HEK293 (cell line): ENCODE measurements around the gene CINP.

ENCODE experiments used
- CTCF ChIA-PET: fragments of 350-600 bp; formaldehyde crosslinking; extraction: SDS; loops from one replicate; lab custom pipeline; 2021; ENCODE audit warnings: antibody characterized with exemption; lab: Yijun Ruan, JAX
- POLR2A ChIA-PET: fragments of 300-600 bp; formaldehyde crosslinking; extraction: SDS; loops from one replicate; lab custom pipeline; 2020; ENCODE audit warnings: antibody characterized with exemption, inconsistent platforms; lab: Yijun Ruan, JAX
- H3K27ac ChIP-seq: fragments of 200-500 bp; sonication (Bioruptor generic); 2 replicates; pipeline ENCODE4 v1.5.1; 2014; ENCODE audit warnings: low read depth, low read length, control low read depth, inconsistent platforms; ENCODE audit errors: extremely low read depth
- H3K36me3 ChIP-seq, 2 experiments: fragments of 200-500 bp in 1 of 2; sonication (Bioruptor generic) in 1 of 2; 1 replicate in 1 of 2; 2 replicates in 1 of 2; pipeline ENCODE4 v1.5.1; 2014 to 2017; ENCODE audit warnings: inconsistent platforms in 2 of 2, low read length in 2 of 2; ENCODE audit not compliant: control insufficient read depth in 2 of 2, insufficient read depth in 1 of 2
- H3K4me1 ChIP-seq: fragments of 200-500 bp; sonication (Bioruptor generic); 2 replicates; pipeline ENCODE4 v1.5.1; 2014; ENCODE audit warnings: mild to moderate bottlenecking, low read length, inconsistent platforms; ENCODE audit not compliant: control insufficient read depth, insufficient read depth
- H3K4me3 ChIP-seq: 2 replicates; pipeline ENCODE4 v1.5.1; 2011; ENCODE audit warnings: low read depth, mild to moderate bottlenecking, control low read depth, low read length, moderate library complexity
- H3K9me3 ChIP-seq: fragments of 200-500 bp; sonication (Bioruptor generic); 2 replicates; pipeline ENCODE4 v1.5.1; 2014; ENCODE audit warnings: low read depth, low read length, inconsistent platforms; ENCODE audit not compliant: control insufficient read depth, insufficient read depth
- HOXC10 ChIP-seq: sonication (generic); formaldehyde crosslinking; IDR thresholded peaks from 2 replicates; pipeline ENCODE4 v1.8.1; 2023; ENCODE audit warnings: mild to moderate bottlenecking, missing genetic modification reagents
- MYNN ChIP-seq: fragments of 450-650 bp; formaldehyde crosslinking; IDR thresholded peaks from 2 replicates; pipeline ENCODE4 v1.5.1; 2016; ENCODE audit warnings: missing biosample characterization, missing genetic modification characterization, borderline replicate concordance
- PBX3 ChIP-seq: sonication (generic); formaldehyde crosslinking; IDR thresholded peaks from 2 replicates; pipeline ENCODE4 v1.8.1; 2022; ENCODE audit warnings: mild to moderate bottlenecking, moderate library complexity, missing genetic modification reagents
- PRDM6 ChIP-seq: fragments of 450-650 bp; formaldehyde crosslinking; IDR thresholded peaks from 2 replicates; pipeline ENCODE4 v1.5.1; 2017; ENCODE audit warnings: missing biosample characterization, missing genetic modification characterization
- TCF7L2 ChIP-seq: IDR thresholded peaks from 2 replicates; pipeline ENCODE4 v1.6.1; 2011; ENCODE audit warnings: low read depth, mild to moderate bottlenecking, inconsistent platforms, low read length, moderate library complexity, borderline replicate concordance
- ZBTB11 ChIP-seq: fragments of 450-650 bp; formaldehyde crosslinking; conservative IDR thresholded peaks from 2 replicates; pipeline ENCODE4 v1.5.1; 2016; ENCODE audit warnings: low read depth, missing biosample characterization, missing genetic modification characterization
- ZBTB17 ChIP-seq: fragments of 450-650 bp; formaldehyde crosslinking; IDR thresholded peaks from 2 replicates; pipeline ENCODE4 v1.5.1; 2016; ENCODE audit warnings: missing biosample characterization, missing genetic modification characterization
- ZBTB21 ChIP-seq: fragments of 450-650 bp; formaldehyde crosslinking; IDR thresholded peaks from 2 replicates; pipeline ENCODE4 v1.5.1; 2017; ENCODE audit warnings: missing biosample characterization, missing genetic modification characterization
- ZFP69B ChIP-seq: fragments of 450-650 bp; formaldehyde crosslinking; IDR thresholded peaks from 2 replicates; pipeline ENCODE4 v1.5.1; 2016; ENCODE audit warnings: missing biosample characterization, missing genetic modification characterization
- ZNF112 ChIP-seq: fragments of 450-650 bp; formaldehyde crosslinking; IDR thresholded peaks from 2 replicates; pipeline ENCODE4 v1.5.0; 2017; ENCODE audit warnings: missing biosample characterization, missing genetic modification characterization
- ZNF138 ChIP-seq: fragments of 450-650 bp; formaldehyde crosslinking; IDR thresholded peaks from 2 replicates; pipeline ENCODE4 v1.5.1; 2016; ENCODE audit warnings: missing biosample characterization, missing genetic modification characterization, borderline replicate concordance
- ZNF16 ChIP-seq: fragments of 450-650 bp; formaldehyde crosslinking; IDR thresholded peaks from 2 replicates; pipeline ENCODE4 v1.5.1; 2016; ENCODE audit warnings: low read depth, missing biosample characterization, missing genetic modification characterization
- ZNF175 ChIP-seq: fragments of 450-650 bp; formaldehyde crosslinking; IDR thresholded peaks from 2 replicates; pipeline ENCODE4 v1.5.1; 2016; ENCODE audit warnings: missing biosample characterization, missing genetic modification characterization
- ZNF202 ChIP-seq: fragments of 450-650 bp; formaldehyde crosslinking; IDR thresholded peaks from 2 replicates; pipeline ENCODE4 v1.5.1; 2016; ENCODE audit warnings: missing biosample characterization, missing genetic modification characterization, borderline replicate concordance
- ZNF211 ChIP-seq: fragments of 450-650 bp; formaldehyde crosslinking; IDR thresholded peaks from 2 replicates; pipeline ENCODE4 v1.5.1; 2016; ENCODE audit warnings: low read depth, missing biosample characterization, missing genetic modification characterization
- ZNF214 ChIP-seq: fragments of 450-650 bp; formaldehyde crosslinking; IDR thresholded peaks from 2 replicates; pipeline ENCODE4 v1.5.1; 2017; ENCODE audit warnings: missing biosample characterization, mild to moderate bottlenecking, missing genetic modification characterization, borderline replicate concordance
- ZNF266 ChIP-seq: fragments of 450-650 bp; formaldehyde crosslinking; IDR thresholded peaks from 2 replicates; pipeline ENCODE4 v1.5.1; 2016; ENCODE audit warnings: missing biosample characterization, missing genetic modification characterization, low read depth
- ZNF335 ChIP-seq: fragments of 450-650 bp; formaldehyde crosslinking; conservative IDR thresholded peaks from 2 replicates; pipeline ENCODE4 v1.5.1; 2016; ENCODE audit warnings: missing biosample characterization, missing genetic modification characterization
- ZNF398 ChIP-seq: fragments of 450-650 bp; formaldehyde crosslinking; IDR thresholded peaks from 2 replicates; pipeline ENCODE4 v1.5.1; 2017; ENCODE audit warnings: missing biosample characterization, missing genetic modification characterization
- ZNF404 ChIP-seq: fragments of 450-650 bp; formaldehyde crosslinking; IDR thresholded peaks from 2 replicates; pipeline ENCODE4 v1.5.1; 2017; ENCODE audit warnings: missing biosample characterization, missing genetic modification characterization
- ZNF530 ChIP-seq: fragments of 450-650 bp; formaldehyde crosslinking; IDR thresholded peaks from 2 replicates; pipeline ENCODE4 v1.5.1; 2016; ENCODE audit warnings: low read depth, missing biosample characterization, missing genetic modification characterization
- ZNF600 ChIP-seq: fragments of 450-650 bp; formaldehyde crosslinking; IDR thresholded peaks from 2 replicates; pipeline ENCODE4 v1.5.1; 2016; ENCODE audit warnings: missing biosample characterization, missing genetic modification characterization
- ZNF645 ChIP-seq: fragments of 450-650 bp; formaldehyde crosslinking; IDR thresholded peaks from 2 replicates; pipeline ENCODE4; 2016; ENCODE audit warnings: missing biosample characterization, missing genetic modification characterization
- ZNF677 ChIP-seq: fragments of 450-650 bp; IDR thresholded peaks from 2 replicates; pipeline ENCODE4 v1.5.0; 2018; ENCODE audit warnings: missing biosample characterization, mild to moderate bottlenecking, missing genetic modification characterization, moderate library complexity
- ZNF701 ChIP-seq: fragments of 450-650 bp; formaldehyde crosslinking; IDR thresholded peaks from 2 replicates; pipeline ENCODE4 v1.5.1; 2016; ENCODE audit warnings: missing biosample characterization, missing genetic modification characterization

CINP gene

GRCh38 chr14:102370305-102370809, 7.7 kb upstream of the CINP start (continued):
- TF ChIP-seq PBX3 (CRISPR knock-in tag), result no peak
- no peak for TF ChIP-seq ZNF645
- no peak for TF ChIP-seq ZNF211
- peak; percentile 56; the same call in 1 of the 2 replicates for TF ChIP-seq ZFP69B

GRCh38 chr14:102363182-102363943, 673 bp upstream of the CINP start:
- POLR2A ChIA-PET, result interaction anchor here (0.5 to 1.5 kb wide), 8 partner anchors 11 to 593 kb away, joined by 3 to 7 read pairs (median 4); no protein-coding TSS in a partner anchor
- CTCF ChIA-PET, result interaction anchor here (0.6 kb wide), 1 partner anchor 214 kb away, joined by 7 read pairs; no protein-coding TSS in a partner anchor
- 0 out of 2 replicates have a peak, but pooled peaks cover 3% of the 10 kb centered on the region for H3K4me1 ChIP-seq
- H3K4me3 ChIP-seq, result peak overlapping the region; percentile 64
- H3K36me3 ChIP-seq, result peaks cover 7 to 14% of the 10 kb centered on the region in 2 experiments; a peak in 2 of 3 replicates
- H3K27ac ChIP-seq, result peak overlapping the region; percentile 67
- H3K9me3 ChIP-seq, result no peaks in the 10 kb centered on the region
- TF ChIP-seq ZNF530 (tag by site-specific recombination) (no peak), ZNF404 (tag by site-specific recombination) (no peak), MYNN (tag by site-specific recombination) (no peak), ZNF600 (tag by site-specific recombination) (peak; percentile 69; the same call in 1 of the 2 replicates), ZNF138 (tag by site-specific recombination) (no peak), ZNF175 (tag by site-specific recombination) (no peak), PRDM6 (tag by site-specific recombination) (no peak), ZNF335 (tag by site-specific recombination) (peak; percentile 66), ZBTB17 (peak; percentile 47; the same call in 1 of the 2 replicates), HOXC10 (CRISPR knock-in tag) (no peak), ZNF214 (tag by site-specific recombination) (no peak), ZNF677 (no peak), ZBTB11 (tag by site-specific recombination) (peak; percentile 92), ZNF112 (tag by site-specific recombination) (no peak), ZNF202 (no peak), TCF7L2 (no peak), ZNF398 (tag by site-specific recombination) (peak; percentile 55; the same call in 1 of the 2 replicates), ZNF16 (tag by site-specific recombination) (no peak), ZNF701 (tag by site-specific recombination) (no peak), ZBTB21 (no peak), ZNF266 (tag by site-specific recombination) (no peak)
